IPS DF 19.7 (cell line): ENCODE results near the gene MYL12A.
"Not testable (repeated sequence)": the region's sequence is repeated elsewhere in the genome, so short reads cannot be mapped to it uniquely, and the experiment has no call there.

ENCODE experiments used
- DNase-seq: peaks from one replicate; pipeline ENCODE4 v3.0.0-alpha.2; 2013; ENCODE audit warnings: low read depth, low spot score

Gene MYL12A

GRCh38 chr18:3254725-3255124, 7.1 kb downstream of the MYL12A start:
- no peak for DNase-seq

- DNase-seq: no peak
Observed at GRCh38 chr18:3255611-3256165, 8.1 kb downstream of the MYL12A start.

GRCh38 chr18:3256693-3257626, 9.4 kb downstream of the MYL12A start:
- DNase-seq: no peak

- DNase-seq: no peak
Observed at GRCh38 chr18:3257627-3258120, 10.1 kb downstream of the MYL12A start.

GRCh38 chr18:3260995-3261372, 13.4 kb downstream of the MYL12A start:
- no peak for DNase-seq

GRCh38 chr18:3261373-3262233, 14.0 kb downstream of the MYL12A start, which contains the start of gene MYL12B:
MYL12B (plus strand) TSS chr18:3262133; CDS start chr18:3272899, 10,766 bp downstream.
- DNase-seq: no peak

GRCh38 chr18:3262234-3263131, 14.9 kb downstream of the MYL12A start:
- no peak for DNase-seq

GRCh38 chr18:3263132-3263700, 15.6 kb downstream of the MYL12A start:
- DNase-seq: no peak

- no peak for DNase-seq
Observed at GRCh38 chr18:3264362-3264761, 16.8 kb downstream of the MYL12A start.

- no peak for DNase-seq
Observed at GRCh38 chr18:3265564-3266033, 18.0 kb downstream of the MYL12A start.

- DNase-seq: no peak
Observed at GRCh38 chr18:3266062-3266608, 18.5 kb downstream of the MYL12A start.

GRCh38 chr18:3268306-3268705, 20.7 kb downstream of the MYL12A start:
- no peak for DNase-seq

- no peak for DNase-seq
Observed at GRCh38 chr18:3269241-3269913, 21.8 kb downstream of the MYL12A start.

GRCh38 chr18:3269914-3270299, 22.3 kb downstream of the MYL12A start:
- DNase-seq: no peak

- no peak for DNase-seq
Observed at GRCh38 chr18:3273042-3273441, 25.4 kb downstream of the MYL12A start.

- DNase-seq: not testable (repeated sequence)
Observed at GRCh38 chr18:3277643-3278213, 30.1 kb downstream of the MYL12A start.

- DNase-seq: no peak
Observed at GRCh38 chr18:3279201-3280185, 31.9 kb downstream of the MYL12A start.
